Measurements from ENCODE around the gene INIP. TPM values are rescaled to one million over a fixed set of nuclear protein-coding genes. Genes with fewer than 3 reads are reported as not detected.
A peak's percentile ranks its signal among the peaks of the same experiment; 100 is the strongest.

The INIP gene
- total RNA-seq, 1 experiment from 2014 or later, result 31.9 TPM

- Histone ChIP-seq H3K4me3 (ENCODE audit: low read depth, low read length) (peak overlapping the region; percentile 26), H3K27me3 (replicated peaks; ENCODE audit: control insufficient read depth, insufficient read depth, low read length) (no peaks in the 10 kb centered on the region), H3K4me1 (peaks cover 31% of the 10 kb centered on the region), H3K36me3 (ENCODE audit: control insufficient read depth, insufficient read depth, low read length) (no peaks in the 10 kb centered on the region), H3K9me3 (no peaks in the 10 kb centered on the region)
- intact Hi-C loops (cut with micrococcal nuclease; ENCODE audit: unreplicated experiment), result no loop called here
- Mint-ChIP-seq H3K27ac (ENCODE audit: unreplicated experiment) (peak overlapping the region; percentile 58), H3K9me3 (ENCODE audit: unreplicated experiment) (no peaks in the 10 kb centered on the region), H3K4me1 (ENCODE audit: low read depth, unreplicated experiment) (peaks cover 43% of the 10 kb centered on the region), H3K36me3 (ENCODE audit: insufficient read depth, unreplicated experiment) (peaks cover 9% of the 10 kb centered on the region), H3K4me3 (ENCODE audit: unreplicated experiment) (peak overlapping the region; percentile 60), H3K27me3 (ENCODE audit: insufficient read depth, unreplicated experiment) (no peaks in the 10 kb centered on the region)
- DNase-seq, result peak; percentile 55 to 77
- no peak for TF ChIP-seq CTCF (IDR thresholded peaks at IDR 0.05; ENCODE audit: insufficient read depth in 1 of 2, low read depth in 1 of 2, low read length in 1 of 2, severe bottlenecking in 1 of 2, unreplicated experiment in 1 of 2)
- ChIA-PET CTCF (interaction anchor here (0.6 to 1.6 kb wide), 5 partner anchors 14 to 79 kb away, joined by 3 to 10 read pairs (median 7); partner anchors contain the start of genes INIP and SNX30), POLR2A (interaction anchor here (1.0 to 1.3 kb wide), 3 partner anchors 13 to 46 kb away, joined by 4 to 9 read pairs (median 7); partner anchors contain the start of genes INIP and SNX30)
- BruUV-seq (replicated peaks), result no TSS peak
Measured at GRCh38 chr9:112764344-112764743, 46.4 kb upstream of the INIP start.

- Mint-ChIP-seq H3K4me1 (ENCODE audit: low read depth, unreplicated experiment) (peaks cover 47% of the 10 kb centered on the region), H3K27me3 (ENCODE audit: insufficient read depth, unreplicated experiment) (no peaks in the 10 kb centered on the region), H3K9me3 (ENCODE audit: unreplicated experiment) (no peaks in the 10 kb centered on the region), H3K36me3 (ENCODE audit: insufficient read depth, unreplicated experiment) (peaks cover 9% of the 10 kb centered on the region), H3K4me3 (ENCODE audit: unreplicated experiment) (no peak overlapping the region), H3K27ac (ENCODE audit: unreplicated experiment) (no peak overlapping the region)
- no peaks in the 10 kb centered on the region for H3K27me3 ChIP-seq (replicated peaks; ENCODE audit: control insufficient read depth, insufficient read depth, low read length)
- H3K9me3 ChIP-seq, result no peaks in the 10 kb centered on the region
- ChIA-PET CTCF (interaction anchor here (0.6 kb wide), 2 partner anchors 25 to 67 kb away, joined by 3 read pairs; no protein-coding TSS in a partner anchor), POLR2A (no interaction called here)
- DNase-seq, result no peak
- intact Hi-C loops (cut with micrococcal nuclease; ENCODE audit: unreplicated experiment), result no loop called here
- H3K36me3 ChIP-seq (ENCODE audit: control insufficient read depth, insufficient read depth, low read length), result no peaks in the 10 kb centered on the region
- H3K4me1 ChIP-seq, result peaks cover 31% of the 10 kb centered on the region
- no peak for TF ChIP-seq CTCF (IDR thresholded peaks at IDR 0.05; ENCODE audit: insufficient read depth in 1 of 2, low read depth in 1 of 2, low read length in 1 of 2, severe bottlenecking in 1 of 2, unreplicated experiment in 1 of 2)
- no TSS peak for BruUV-seq (replicated peaks)
- no peak overlapping the region for H3K4me3 ChIP-seq (ENCODE audit: low read depth, low read length)
Measured at GRCh38 chr9:112762726-112763518, 45.0 kb upstream of the INIP start.

- ChIA-PET POLR2A (no interaction called here), CTCF (no interaction called here)
- Histone ChIP-seq H3K27me3 (replicated peaks; ENCODE audit: control insufficient read depth, insufficient read depth, low read length) (no peaks in the 10 kb centered on the region), H3K4me3 (ENCODE audit: low read depth, low read length) (no peak overlapping the region), H3K4me1 (peaks cover 31% of the 10 kb centered on the region), H3K36me3 (ENCODE audit: control insufficient read depth, insufficient read depth, low read length) (no peaks in the 10 kb centered on the region), H3K9me3 (no peaks in the 10 kb centered on the region)
- Mint-ChIP-seq H3K4me1 (ENCODE audit: low read depth, unreplicated experiment) (peaks cover 55% of the 10 kb centered on the region), H3K4me3 (ENCODE audit: unreplicated experiment) (no peak overlapping the region), H3K27ac (ENCODE audit: unreplicated experiment) (no peak overlapping the region), H3K27me3 (ENCODE audit: insufficient read depth, unreplicated experiment) (no peaks in the 10 kb centered on the region), H3K36me3 (ENCODE audit: insufficient read depth, unreplicated experiment) (peaks cover 9% of the 10 kb centered on the region), H3K9me3 (ENCODE audit: unreplicated experiment) (no peaks in the 10 kb centered on the region)
- no TSS peak for BruUV-seq (replicated peaks)
- no peak for DNase-seq
- no peak for TF ChIP-seq CTCF (IDR thresholded peaks at IDR 0.05; ENCODE audit: insufficient read depth in 1 of 2, low read depth in 1 of 2, low read length in 1 of 2, severe bottlenecking in 1 of 2, unreplicated experiment in 1 of 2)
- intact Hi-C loops (cut with micrococcal nuclease; ENCODE audit: unreplicated experiment), result no loop called here
Measured at GRCh38 chr9:112761912-112762655, 44.2 kb upstream of the INIP start.
